ENCODE data around the gene PRDM1. TPM values are rescaled to one million over a fixed set of nuclear protein-coding genes. Genes with fewer than 3 reads are reported as not detected.

The PRDM1 gene
- total RNA-seq, 2 experiments from 2014 or later = 20.2 to 21.1 TPM

DNA sequence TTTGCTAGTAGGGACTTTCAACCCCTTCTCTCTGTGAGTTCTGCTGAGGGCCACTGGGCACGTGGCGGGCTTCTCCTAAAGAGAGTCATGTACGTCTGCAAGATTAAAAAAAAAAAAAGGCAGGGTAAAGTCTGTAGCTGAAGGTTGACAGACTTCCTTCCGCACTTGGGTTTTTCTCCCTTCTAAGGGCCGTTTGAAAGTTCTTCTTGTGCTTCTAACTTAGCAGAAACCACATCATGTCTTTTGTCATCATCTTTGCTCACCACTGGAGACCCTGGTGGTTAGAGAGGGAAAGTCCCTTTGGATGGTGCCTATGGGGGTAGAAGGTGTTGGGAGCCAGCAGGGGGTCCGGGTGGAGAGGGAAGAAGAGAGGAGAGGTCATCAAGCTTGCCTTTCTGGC lies 31.4 kb downstream of the PRDM1 start:
- peak overlapping the region; percentile 78 for H3K27ac Mint-ChIP-seq
- no peak for DNase-seq
- H3K4me1 Mint-ChIP-seq = peaks cover 58% of the 10 kb centered on the region
- POLR2A ChIA-PET = interaction anchor here (0.9 to 3.1 kb wide), 8 partner anchors 13 to 124 kb away, joined by 3 to 19 read pairs (median 4); no protein-coding TSS in a partner anchor
- H3K9me3 Mint-ChIP-seq = peaks cover 6% of the 10 kb centered on the region
- H3K36me3 Mint-ChIP-seq = peaks cover 5% of the 10 kb centered on the region
- ATAC-seq (ENCODE audit: low read depth) = peak; percentile 92
- H3K27me3 Mint-ChIP-seq = no peaks in the 10 kb centered on the region
- peak overlapping the region; percentile 68 for H3K4me3 Mint-ChIP-seq

DNA sequence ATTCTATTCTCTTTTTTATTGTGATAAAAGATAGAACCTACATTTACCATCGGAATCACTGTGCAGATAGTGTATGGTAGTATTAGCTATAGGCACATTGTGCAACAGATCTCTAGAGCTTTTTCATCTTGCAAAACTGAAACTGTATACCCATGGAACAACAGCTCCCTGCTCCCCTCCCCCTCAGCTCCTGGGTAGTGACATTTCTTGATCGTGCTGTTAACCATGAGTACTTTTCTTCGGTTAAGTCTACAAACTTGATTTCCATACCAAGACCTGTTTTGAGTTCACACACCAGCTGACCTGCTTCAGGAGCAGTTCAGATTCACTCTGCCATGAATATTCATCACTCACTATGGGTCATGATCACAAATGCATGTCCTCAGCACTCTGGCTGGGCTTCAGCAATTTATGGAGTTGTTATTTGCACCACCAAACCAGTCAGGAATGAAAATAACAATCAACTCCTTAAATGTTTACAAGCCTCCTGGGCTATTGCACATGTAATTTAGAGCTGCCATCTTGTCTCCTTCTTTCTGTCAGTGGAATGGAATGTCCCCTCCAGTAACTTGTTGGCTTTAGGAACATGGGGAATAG lies 32.8 kb downstream of the PRDM1 start:
- POLR2A ChIA-PET = interaction anchor here (0.9 to 3.1 kb wide), 3 partner anchors 12 to 45 kb away, joined by 3 to 19 read pairs (median 5); no protein-coding TSS in a partner anchor
- no peak for ATAC-seq (ENCODE audit: low read depth)

DNA sequence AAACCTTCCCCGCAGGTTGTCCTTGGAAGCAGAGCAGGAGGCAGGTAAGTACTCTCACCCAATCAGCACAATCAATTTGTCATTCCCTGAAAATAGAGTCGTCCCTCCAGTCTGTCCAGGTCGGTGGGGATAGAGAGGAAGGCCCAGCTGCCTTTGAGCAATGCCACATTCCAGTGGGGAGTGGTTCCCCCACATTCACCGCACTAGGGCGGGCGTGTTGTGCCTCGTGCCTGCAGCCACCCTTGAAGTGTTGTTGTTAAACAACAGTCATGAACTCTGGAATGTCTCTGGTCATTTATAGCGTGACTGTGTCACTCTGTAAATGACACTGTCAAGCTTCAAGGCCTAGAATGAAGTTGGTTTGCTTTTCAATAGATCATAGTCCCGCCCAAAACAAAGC lies 33.4 kb downstream of the PRDM1 start:
- Mint-ChIP-seq H3K27ac (no peak overlapping the region), H3K27me3 (peaks cover 4% of the 10 kb centered on the region), H3K9me3 (peaks cover 10% of the 10 kb centered on the region), H3K4me3 (no peak overlapping the region), H3K4me1 (peaks cover 47% of the 10 kb centered on the region), H3K36me3 (peaks cover 9% of the 10 kb centered on the region)
- POLR2A ChIA-PET = no interaction called here
- no peak for ATAC-seq (ENCODE audit: low read depth)
- no peak for DNase-seq

More for the DNA sequence above, 32.8 kb downstream of the PRDM1 start:
- Mint-ChIP-seq H3K9me3 (peaks cover 10% of the 10 kb centered on the region), H3K36me3 (peaks cover 9% of the 10 kb centered on the region), H3K4me3 (peak overlapping the region; percentile 16), H3K27ac (no peak overlapping the region), H3K4me1 (peaks cover 52% of the 10 kb centered on the region), H3K27me3 (peaks cover 4% of the 10 kb centered on the region)
- no peak for DNase-seq

DNA sequence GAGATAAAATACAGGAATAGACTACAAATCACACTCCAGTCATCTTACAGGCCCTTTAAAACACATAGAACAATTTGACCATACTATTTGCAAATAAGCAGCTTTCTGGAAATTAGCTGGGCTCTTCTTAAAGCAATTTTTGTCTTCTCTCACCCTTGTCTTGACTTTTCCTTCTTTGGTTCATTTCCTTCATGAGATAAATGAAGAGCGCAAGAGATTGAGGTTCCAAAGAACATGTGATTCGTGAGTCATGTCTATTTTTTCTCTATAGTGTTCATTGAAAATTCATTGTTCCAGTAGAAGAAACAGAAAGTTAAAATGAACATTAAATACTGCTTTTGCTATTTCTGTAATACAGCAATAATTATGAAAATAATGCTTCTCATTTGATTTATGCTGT lies 33.9 kb downstream of the PRDM1 start:
- DNase-seq = no peak
- Mint-ChIP-seq H3K4me3 (no peak overlapping the region), H3K27me3 (peaks cover 4% of the 10 kb centered on the region), H3K36me3 (peaks cover 9% of the 10 kb centered on the region), H3K9me3 (peaks cover 10% of the 10 kb centered on the region), H3K27ac (no peak overlapping the region), H3K4me1 (peaks cover 46% of the 10 kb centered on the region)
- ATAC-seq (ENCODE audit: low read depth) = no peak
- POLR2A ChIA-PET = no interaction called here

DNA sequence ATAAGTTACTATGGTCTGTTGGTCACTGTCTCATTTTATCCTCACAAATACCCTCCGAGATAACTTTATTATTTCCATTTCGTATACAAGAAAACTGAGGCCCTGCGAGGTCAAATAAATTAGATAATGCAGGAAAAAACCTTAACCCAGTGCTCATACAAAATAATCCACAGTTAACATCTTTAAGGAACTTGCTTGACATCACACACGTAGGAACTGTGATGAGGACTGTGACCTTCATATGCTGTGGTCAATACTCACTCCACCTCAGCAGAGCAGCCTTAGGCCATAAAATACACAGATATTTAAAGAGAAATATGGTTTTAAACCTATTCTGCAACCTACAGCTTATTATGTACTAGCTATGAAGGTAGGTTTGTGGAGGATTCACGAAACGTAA lies 34.3 kb downstream of the PRDM1 start:
- peaks cover 10% of the 10 kb centered on the region for H3K9me3 Mint-ChIP-seq
- peaks cover 9% of the 10 kb centered on the region for H3K36me3 Mint-ChIP-seq
- no peak for DNase-seq
- peaks cover 7% of the 10 kb centered on the region for H3K27me3 Mint-ChIP-seq
- no peak for ATAC-seq (ENCODE audit: low read depth)
- no peak overlapping the region for H3K4me3 Mint-ChIP-seq
- POLR2A ChIA-PET = no interaction called here
- peaks cover 44% of the 10 kb centered on the region for H3K4me1 Mint-ChIP-seq
- H3K27ac Mint-ChIP-seq = no peak overlapping the region

DNA sequence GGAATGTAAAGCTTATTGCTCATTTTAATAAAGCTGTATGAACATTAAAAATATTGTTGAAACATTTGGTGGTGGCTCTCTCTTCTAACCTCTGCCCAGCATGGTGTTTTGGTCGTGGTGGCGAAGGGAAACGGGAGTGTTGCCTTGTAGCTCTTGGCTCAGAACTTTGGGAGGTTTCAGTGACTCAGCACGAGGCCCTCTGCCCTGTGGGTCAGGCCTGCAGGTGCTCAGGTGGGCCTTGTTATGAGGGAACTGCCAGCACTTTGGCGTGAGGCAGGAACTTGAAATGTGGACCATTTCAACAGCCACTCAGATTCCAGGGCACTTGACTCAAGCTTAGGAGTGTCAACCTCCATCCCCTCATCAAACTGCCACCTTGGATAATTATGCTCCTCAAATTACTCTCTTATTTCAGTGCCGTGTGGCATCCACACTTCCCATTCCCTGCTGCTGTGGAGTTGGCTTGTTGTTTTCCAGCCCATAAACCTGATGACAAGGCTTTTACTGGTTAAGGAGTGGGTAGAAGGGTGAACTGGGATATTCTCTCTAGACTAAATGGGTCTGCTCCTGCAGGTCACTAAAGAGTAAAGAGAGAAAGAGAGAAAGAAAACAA lies 36.3 kb downstream of the PRDM1 start:
- no peak for ATAC-seq (ENCODE audit: low read depth)
- POLR2A ChIA-PET = no interaction called here
- Mint-ChIP-seq H3K36me3 (peaks cover 9% of the 10 kb centered on the region), H3K4me1 (peaks cover 40% of the 10 kb centered on the region), H3K27ac (no peak overlapping the region), H3K9me3 (peaks cover 13% of the 10 kb centered on the region), H3K27me3 (peaks cover 7% of the 10 kb centered on the region), H3K4me3 (no peak overlapping the region)
- DNase-seq = no peak

DNA sequence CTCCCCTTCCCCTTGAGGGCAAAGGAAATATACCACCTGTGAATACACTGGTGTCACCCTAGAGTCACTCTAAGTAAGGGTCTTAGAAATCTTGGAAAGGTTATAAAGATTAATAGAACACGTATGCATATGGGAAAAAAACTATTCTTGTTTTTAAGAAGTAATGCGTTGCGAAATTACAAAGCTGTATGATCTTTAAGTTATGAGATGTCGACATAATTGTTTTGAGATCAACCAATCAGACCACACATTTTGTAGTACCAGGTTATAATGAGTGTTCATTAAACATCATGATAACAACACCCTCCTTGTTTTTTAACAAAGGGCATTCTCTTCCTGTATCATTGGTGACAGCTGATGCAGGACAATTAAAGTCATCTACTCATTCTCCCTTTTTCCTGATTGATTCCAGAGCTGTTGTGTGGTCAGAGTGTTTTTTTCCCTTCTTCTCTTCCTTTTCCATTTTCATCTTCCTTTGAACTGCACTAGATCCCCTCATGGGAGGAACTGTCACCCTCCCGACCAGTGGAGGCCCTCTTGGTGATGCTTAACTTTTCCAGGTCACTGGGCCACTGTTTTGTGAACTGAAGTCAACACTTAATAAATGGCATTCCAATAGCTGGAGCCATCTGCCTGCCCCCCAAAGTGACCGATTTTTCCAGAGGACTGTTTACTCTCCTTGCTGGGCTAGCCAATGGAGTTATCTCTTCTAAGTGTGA lies 37.0 kb downstream of the PRDM1 start:
- no peak overlapping the region for H3K4me3 Mint-ChIP-seq
- H3K9me3 Mint-ChIP-seq = peaks cover 13% of the 10 kb centered on the region
- DNase-seq (no peak), ATAC-seq (ENCODE audit: low read depth) (no peak)
- peaks cover 34% of the 10 kb centered on the region for H3K4me1 Mint-ChIP-seq
- H3K27me3 Mint-ChIP-seq = peaks cover 7% of the 10 kb centered on the region
- POLR2A ChIA-PET = no interaction called here
- peaks cover 9% of the 10 kb centered on the region for H3K36me3 Mint-ChIP-seq
- H3K27ac Mint-ChIP-seq = no peak overlapping the region

DNA sequence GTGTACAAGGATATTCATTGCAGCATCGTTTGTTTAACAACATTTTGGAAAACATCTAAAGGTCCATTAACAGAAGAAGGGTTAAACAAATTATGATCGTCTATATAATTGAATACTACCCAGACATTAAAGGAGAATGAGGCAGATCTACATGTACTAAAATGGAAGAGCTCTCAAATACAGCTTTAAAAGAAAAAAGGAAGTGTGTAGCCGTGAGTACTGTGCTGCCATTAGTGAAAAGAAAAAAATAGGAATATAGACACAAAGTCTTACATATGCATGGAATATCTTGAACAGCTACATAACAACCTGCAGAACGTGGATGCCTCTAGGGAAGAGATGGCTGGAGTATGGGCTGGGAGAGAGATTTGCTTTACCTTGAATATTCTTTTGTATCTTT lies 37.9 kb downstream of the PRDM1 start:
- DNase-seq (no peak), ATAC-seq (ENCODE audit: low read depth) (no peak)
- no peak overlapping the region for H3K4me3 Mint-ChIP-seq
- H3K9me3 Mint-ChIP-seq = peaks cover 12% of the 10 kb centered on the region
- H3K36me3 Mint-ChIP-seq = peaks cover 6% of the 10 kb centered on the region
- peaks cover 12% of the 10 kb centered on the region for H3K27me3 Mint-ChIP-seq
- peaks cover 32% of the 10 kb centered on the region for H3K4me1 Mint-ChIP-seq
- POLR2A ChIA-PET = no interaction called here
- H3K27ac Mint-ChIP-seq = no peak overlapping the region

DNA sequence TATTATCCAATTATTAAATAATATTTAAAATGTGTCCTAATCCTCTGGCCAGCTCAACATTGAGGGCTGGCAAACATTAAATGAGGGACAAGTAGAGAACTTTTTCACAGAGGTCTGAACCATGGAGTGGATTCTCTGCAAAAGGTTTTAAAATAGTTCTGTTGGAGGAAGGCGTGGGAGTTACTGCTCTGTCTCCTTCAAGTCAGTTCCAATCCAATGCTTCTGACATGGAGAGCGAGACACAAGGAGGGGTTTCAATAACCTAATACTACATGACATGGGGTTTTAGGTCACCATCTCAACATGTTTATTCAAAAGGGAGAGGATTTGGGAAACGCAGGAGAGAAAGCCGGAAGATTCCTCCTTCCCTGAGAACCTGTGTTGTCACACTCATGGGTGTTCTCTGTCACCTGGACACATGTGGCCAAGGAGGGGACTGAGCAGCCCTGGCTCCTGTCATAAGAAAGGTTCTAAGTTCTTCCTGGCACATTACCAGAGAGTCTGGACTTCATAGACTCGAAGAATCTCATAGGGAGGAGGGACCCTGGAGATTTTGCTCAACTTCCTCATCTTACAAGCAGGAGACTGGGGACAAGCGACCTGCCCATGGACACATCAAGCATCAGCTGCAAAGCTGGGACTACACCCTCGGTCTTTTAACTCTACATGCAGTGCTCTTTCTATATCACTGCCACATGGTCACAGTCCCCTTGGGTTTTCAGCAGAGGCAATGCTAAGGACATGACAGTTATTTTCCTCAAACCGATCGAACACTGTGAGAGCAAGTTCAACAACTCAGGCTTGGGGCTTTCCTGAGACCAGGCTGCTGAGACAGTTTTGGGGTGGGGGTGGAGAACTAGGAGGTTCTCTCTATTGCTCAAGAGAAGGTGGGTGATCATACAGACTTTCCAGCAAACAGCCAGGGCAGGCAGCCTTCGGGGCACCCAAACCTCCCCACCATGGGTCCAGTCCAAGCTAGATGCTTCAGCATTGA lies 38.6 kb downstream of the PRDM1 start:
- H3K27ac Mint-ChIP-seq = no peak overlapping the region
- ATAC-seq (ENCODE audit: low read depth) (no peak), DNase-seq (no peak)
- peaks cover 31% of the 10 kb centered on the region for H3K4me1 Mint-ChIP-seq
- H3K27me3 Mint-ChIP-seq = peaks cover 14% of the 10 kb centered on the region
- POLR2A ChIA-PET = no interaction called here
- no peak overlapping the region for H3K4me3 Mint-ChIP-seq
- H3K36me3 Mint-ChIP-seq = peaks cover 4% of the 10 kb centered on the region
- peaks cover 9% of the 10 kb centered on the region for H3K9me3 Mint-ChIP-seq

DNA sequence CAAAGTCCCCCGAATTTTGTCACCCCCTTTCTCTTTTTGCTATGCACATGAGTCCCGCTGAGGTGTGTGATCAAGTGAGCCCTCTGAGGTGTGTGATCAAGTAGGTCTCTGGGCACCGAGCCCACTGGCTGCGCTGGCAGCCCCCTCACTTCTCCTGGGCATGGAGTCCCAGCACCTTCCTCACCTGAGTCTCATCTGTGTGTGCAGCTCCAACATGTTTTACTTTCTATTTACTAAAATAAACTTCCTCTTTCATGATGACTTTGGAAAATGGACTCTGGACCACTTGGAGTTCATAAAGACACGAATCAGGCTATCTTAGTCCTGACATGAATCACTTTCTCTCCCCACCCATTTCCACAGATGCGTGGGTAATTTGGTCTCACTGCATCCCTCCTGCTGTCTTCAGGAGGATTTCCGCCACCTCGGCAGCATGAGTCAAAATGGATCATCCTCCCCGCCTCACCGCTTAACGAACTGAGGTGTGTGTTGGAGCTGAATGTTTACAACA lies 39.8 kb downstream of the PRDM1 start:
- peaks cover 14% of the 10 kb centered on the region for H3K27me3 Mint-ChIP-seq
- ATAC-seq (ENCODE audit: low read depth) (no peak), DNase-seq (no peak)
- peaks cover 4% of the 10 kb centered on the region for H3K36me3 Mint-ChIP-seq
- H3K9me3 Mint-ChIP-seq = peaks cover 9% of the 10 kb centered on the region
- no peak overlapping the region for H3K4me3 Mint-ChIP-seq
- POLR2A ChIA-PET = no interaction called here
- peaks cover 26% of the 10 kb centered on the region for H3K4me1 Mint-ChIP-seq
- H3K27ac Mint-ChIP-seq = peak overlapping the region; percentile 56

DNA sequence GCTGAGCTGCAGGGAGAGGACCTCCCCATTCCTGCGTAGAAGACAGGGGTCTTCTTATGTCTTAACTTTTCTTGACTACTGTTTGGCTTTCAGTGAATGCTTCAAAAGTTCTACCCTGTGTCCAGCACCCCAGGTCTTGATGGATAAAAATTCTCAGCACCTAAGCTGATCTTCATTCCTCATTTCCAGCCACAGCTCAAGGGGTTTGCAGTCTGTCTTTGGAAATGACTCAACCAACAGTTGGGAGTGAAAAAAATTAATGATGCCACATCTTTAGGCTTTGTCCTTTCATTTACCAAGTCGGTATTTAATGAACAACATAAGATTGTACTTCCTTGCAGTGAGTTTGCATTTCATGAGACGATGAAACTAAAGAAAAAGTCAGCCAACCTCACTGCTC lies 40.3 kb downstream of the PRDM1 start:
- peaks cover 14% of the 10 kb centered on the region for H3K27me3 Mint-ChIP-seq
- H3K4me1 Mint-ChIP-seq = peaks cover 26% of the 10 kb centered on the region
- no peak overlapping the region for H3K27ac Mint-ChIP-seq
- H3K4me3 Mint-ChIP-seq = no peak overlapping the region
- DNase-seq (no peak), ATAC-seq (ENCODE audit: low read depth) (no peak)
- peaks cover 9% of the 10 kb centered on the region for H3K9me3 Mint-ChIP-seq
- H3K36me3 Mint-ChIP-seq = peaks cover 4% of the 10 kb centered on the region
- POLR2A ChIA-PET = no interaction called here

DNA sequence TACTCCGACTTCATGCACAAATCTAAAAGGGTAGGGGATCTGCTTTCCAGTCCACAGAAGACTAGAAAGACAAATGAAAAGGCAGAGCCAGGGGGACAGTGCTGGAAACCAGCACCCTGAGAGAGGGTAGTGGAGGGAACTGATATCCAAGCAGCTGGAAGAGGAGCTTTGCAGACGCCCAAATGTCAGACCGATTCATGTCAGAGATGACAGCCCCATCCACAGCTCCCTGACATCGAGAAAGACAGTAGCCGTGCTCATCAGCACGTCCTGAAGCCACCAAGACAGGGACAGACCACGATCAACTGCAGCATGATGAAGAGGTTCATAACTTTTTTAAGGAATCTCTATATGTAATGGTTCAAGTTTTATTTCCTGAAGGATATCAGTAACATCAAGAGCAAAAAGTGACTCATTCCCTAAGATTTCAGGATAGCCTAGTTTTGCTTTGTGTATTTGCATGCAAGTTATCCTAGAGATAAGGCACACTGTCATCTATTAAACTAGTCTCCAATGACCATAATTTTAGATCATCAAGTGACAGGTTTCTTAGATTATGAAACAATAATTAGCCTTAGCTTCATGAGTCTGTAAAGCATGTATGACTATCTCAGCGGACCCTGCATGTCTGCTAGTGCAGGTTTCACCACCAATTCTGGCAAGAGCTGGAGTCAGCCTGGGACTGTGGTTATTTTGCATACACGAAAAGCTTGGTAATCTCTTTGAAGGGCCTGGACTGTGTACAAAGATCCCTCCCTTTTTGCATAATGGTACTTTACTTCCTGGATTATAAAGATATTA lies 43.0 kb downstream of the PRDM1 start:
- peaks cover 10% of the 10 kb centered on the region for H3K27me3 Mint-ChIP-seq
- H3K4me1 Mint-ChIP-seq = peaks cover 16% of the 10 kb centered on the region
- POLR2A ChIA-PET = no interaction called here
- no peak overlapping the region for H3K27ac Mint-ChIP-seq
- ATAC-seq (ENCODE audit: low read depth) (no peak), DNase-seq (no peak)
- no peaks in the 10 kb centered on the region for H3K36me3 Mint-ChIP-seq
- H3K4me3 Mint-ChIP-seq = no peak overlapping the region
- H3K9me3 Mint-ChIP-seq = peaks cover 4% of the 10 kb centered on the region

Data from activated naive CD8-positive, alpha-beta T cell treated with anti-CD3 and anti-CD28 coated beads, Interleukin-2, amount 10 ng/mL, durations not matched to agents 7 days and 5 days (primary cell).